H9 (cell line): Measurements from ENCODE around the gene LRCH4. TPM values are rescaled to one million over a fixed set of nuclear protein-coding genes. Genes with fewer than 3 reads are reported as not detected.

ENCODE experiments used
- DNase-seq: peaks from one replicate; pipeline ENCODE4 v3.0.0-alpha.2; 2017
- H2AFZ ChIP-seq: one replicate; pipeline ENCODE4 v1.6.1; 2013; ENCODE audit warnings: mild to moderate bottlenecking, low read length, control low read depth, moderate library complexity
- H2AK5ac ChIP-seq: 2 replicates; pipeline ENCODE4 v1.6.1; 2013; ENCODE audit warnings: low read length, control low read depth, mixed read lengths; ENCODE audit not compliant: insufficient read length
- H2BK120ac ChIP-seq: one replicate; pipeline ENCODE4 v1.6.1; 2013; ENCODE audit warnings: low read depth, mild to moderate bottlenecking, low read length, control low read depth, inconsistent platforms; ENCODE audit not compliant: poor library complexity, severe bottlenecking
- H2BK12ac ChIP-seq: 2 replicates; pipeline ENCODE4 v1.6.1; 2013; ENCODE audit warnings: low read length, control low read depth, mixed read lengths, low read depth; ENCODE audit not compliant: insufficient read length
- H2BK15ac ChIP-seq: 2 replicates; pipeline ENCODE4 v1.6.1; 2013; ENCODE audit warnings: low read depth, low read length, control low read depth
- H2BK20ac ChIP-seq: one replicate; pipeline ENCODE4 v1.6.1; 2013; ENCODE audit warnings: low read depth, mild to moderate bottlenecking, low read length, control low read depth, inconsistent platforms; ENCODE audit not compliant: poor library complexity, severe bottlenecking
- H2BK5ac ChIP-seq: 2 replicates; pipeline ENCODE4 v1.6.1; 2013; ENCODE audit warnings: low read length, control low read depth, mixed read lengths; ENCODE audit not compliant: insufficient read length
- H3K14ac ChIP-seq: 2 replicates; pipeline ENCODE4 v1.6.1; 2013; ENCODE audit warnings: low read length, control low read depth; ENCODE audit not compliant: insufficient read depth
- H3K18ac ChIP-seq: 2 replicates; pipeline ENCODE4 v1.6.1; 2013; ENCODE audit warnings: low read depth, mild to moderate bottlenecking, mixed read lengths, low read length, control low read depth; ENCODE audit not compliant: insufficient read length
- H3K23ac ChIP-seq: 2 replicates; pipeline ENCODE4 v1.6.1; 2013; ENCODE audit warnings: low read length, control low read depth, mixed read lengths, low read depth; ENCODE audit not compliant: insufficient read length
- H3K23me2 ChIP-seq: 2 replicates; pipeline ENCODE4 v1.6.1; 2013; ENCODE audit warnings: low read depth, mild to moderate bottlenecking, mixed read lengths, low read length, control low read depth; ENCODE audit not compliant: insufficient read length, poor library complexity, severe bottlenecking
- H3K27ac ChIP-seq: 2 replicates; pipeline ENCODE4 v1.5.1; 2013; ENCODE audit warnings: low read length, control low read depth, mixed read lengths, low read depth; ENCODE audit not compliant: insufficient read length
- H3K27me3 ChIP-seq: 2 replicates; pipeline ENCODE4 v1.6.1; 2013; ENCODE audit warnings: low read length, control low read depth, inconsistent platforms; ENCODE audit not compliant: insufficient read depth
- H3K4ac ChIP-seq: 2 replicates; pipeline ENCODE4 v1.6.1; 2013; ENCODE audit warnings: low read depth, mild to moderate bottlenecking, control low read depth, inconsistent platforms, low read length, moderate library complexity
- H3K4me1 ChIP-seq: 2 replicates; pipeline ENCODE4 v1.6.1; 2013; ENCODE audit warnings: low read length, control low read depth, inconsistent platforms; ENCODE audit not compliant: insufficient read depth
- H3K4me2 ChIP-seq: 2 replicates; pipeline ENCODE4 v1.6.1; 2013; ENCODE audit warnings: low read length, control low read depth, mixed read lengths; ENCODE audit not compliant: insufficient read length, insufficient read depth
- H3K56ac ChIP-seq: 2 replicates; pipeline ENCODE4 v1.6.1; 2013; ENCODE audit warnings: low read depth, mild to moderate bottlenecking, mixed read lengths, low read length, control low read depth; ENCODE audit not compliant: insufficient read length
- H3K79me1 ChIP-seq: 2 replicates; pipeline ENCODE4 v1.6.1; 2013; ENCODE audit warnings: low read depth, mild to moderate bottlenecking, moderate library complexity, low read length, control low read depth, inconsistent platforms; ENCODE audit not compliant: insufficient read depth, poor library complexity, severe bottlenecking
- H3K79me2 ChIP-seq: 2 replicates; pipeline ENCODE4 v1.6.1; 2013; ENCODE audit warnings: low read length, control low read depth, inconsistent platforms; ENCODE audit not compliant: insufficient read depth
- H3K9ac ChIP-seq: 2 replicates; pipeline ENCODE4 v1.6.1; 2013; ENCODE audit warnings: low read length, control low read depth, mixed read lengths; ENCODE audit not compliant: insufficient read length; ENCODE audit errors: extremely low read depth
- H3K9me3 ChIP-seq: one replicate; pipeline ENCODE4 v1.6.1; 2013; ENCODE audit warnings: low read depth, low read length, inconsistent platforms; ENCODE audit not compliant: control insufficient read depth
- H3T11ph ChIP-seq: one replicate; pipeline ENCODE4 v1.6.1; 2013; ENCODE audit warnings: mild to moderate bottlenecking, low read length, control low read depth, inconsistent platforms
- H4K20me1 ChIP-seq: one replicate; pipeline ENCODE4 v1.6.1; 2013; ENCODE audit not compliant: control insufficient read depth, insufficient read length, insufficient read depth
- H4K5ac ChIP-seq: 2 replicates; pipeline ENCODE4 v1.6.1; 2013; ENCODE audit warnings: low read depth, mild to moderate bottlenecking, mixed read lengths, low read length, control low read depth; ENCODE audit not compliant: insufficient read length
- H4K8ac ChIP-seq: replicated peaks from 2 replicates; pipeline ENCODE4 v1.6.1; 2013; ENCODE audit warnings: low read length, control low read depth, mixed read lengths, low read depth; ENCODE audit not compliant: insufficient read length
- H4K91ac ChIP-seq: 2 replicates; pipeline ENCODE4 v1.6.1; 2013; ENCODE audit warnings: low read depth, mild to moderate bottlenecking, moderate library complexity, mixed read lengths, low read length, control low read depth; ENCODE audit not compliant: insufficient read length
- H3K27ac Mint-ChIP-seq, 3 experiments: 2 replicates in 2 of 3; 3 replicates in 1 of 3; pipeline ENCODE4 v1.8.0; 2020 to 2021; ENCODE audit warnings: mixed read lengths in 3 of 3, mild to moderate bottlenecking in 1 of 3, moderate library complexity in 1 of 3
- H3K27me3 Mint-ChIP-seq: 2 replicates; pipeline ENCODE4 v1.8.0; 2021; ENCODE audit warnings: low read depth, mild to moderate bottlenecking, moderate library complexity, mixed read lengths
- H3K36me3 Mint-ChIP-seq, 3 experiments: 2 replicates in 2 of 3; 3 replicates in 1 of 3; pipeline ENCODE4 v1.8.0; 2020 to 2021; ENCODE audit warnings: low read depth in 3 of 3, mixed read lengths in 3 of 3; ENCODE audit not compliant: insufficient read depth in 1 of 3
- H3K4me1 Mint-ChIP-seq, 2 experiments: 2 replicates each; pipeline ENCODE4 v1.8.0; 2020; ENCODE audit warnings: mixed read lengths in 2 of 2
- H3K4me3 Mint-ChIP-seq, 2 experiments: 2 replicates in 1 of 2; 3 replicates in 1 of 2; pipeline ENCODE4 v1.8.0; 2020 to 2021; ENCODE audit warnings: mild to moderate bottlenecking in 2 of 2, mixed read lengths in 2 of 2, moderate library complexity in 1 of 2
- H3K9me3 Mint-ChIP-seq, 2 experiments: 2 replicates in 1 of 2; 3 replicates in 1 of 2; pipeline ENCODE4 v1.8.0; 2020; ENCODE audit warnings: mild to moderate bottlenecking in 2 of 2, mixed read lengths in 2 of 2, moderate library complexity in 1 of 2
- WGBS: extraction: QIAGEN DNeasy Blood & Tissue Kit; methylation state at CpG from one replicate; pipeline ENCODE4 v1.1.7; 2013; ENCODE audit warnings: missing lambda C conversion rate, low lambda C conversion rate, mixed read lengths; ENCODE audit not compliant: insufficient read length; ENCODE audit errors: extremely low coverage; 5-methylcytosine and 5-hydroxymethylcytosine counted together
- total RNA-seq: library from RNA; stranded (reverse); gene quantifications from 2 replicates; pipeline ENCODE4 v1.2.1, GENCODE V29; 2021
- TF ChIP-seq, protein P1 (sequence below): fragments of 200-600 bp; sonication (generic); conservative IDR thresholded peaks from 3 replicates; pipeline ENCODE4 v1.8.0; 2021; ENCODE audit warnings: antibody characterized with exemption, mild to moderate bottlenecking

The LRCH4 gene
- total RNA-seq, 1 experiment from 2014 or later, result 39.1 TPM

- H3K79me2 ChIP-seq, result no peaks in the 10 kb centered on the region
- no peak overlapping the region for H2BK15ac ChIP-seq
- no peaks in the 10 kb centered on the region for H3K4me1 ChIP-seq
- no peak overlapping the region for H4K5ac ChIP-seq
- DNase-seq, result no peak
- H3T11ph ChIP-seq, result no peak overlapping the region
- no peak overlapping the region for H2AFZ ChIP-seq
- no peak overlapping the region for H2BK5ac ChIP-seq
- H2BK120ac ChIP-seq, result no peak overlapping the region
- H3K23me2 ChIP-seq, result peaks cover 5% of the 10 kb centered on the region
- no peak overlapping the region for H2BK20ac ChIP-seq
- Mint-ChIP-seq H3K4me3 (no peak overlapping the region; a peak in 1 of 5 replicates), H3K4me1 (peaks cover 9 to 14% of the 10 kb centered on the region in 2 experiments), H3K27ac (no peak overlapping the region), H3K27me3 (peaks cover 30% of the 10 kb centered on the region), H3K36me3 (peaks cover 0 to 4% (median 0%) of the 10 kb centered on the region in 3 experiments; a peak in 1 of 7 replicates), H3K9me3 (no peaks in the 10 kb centered on the region)
- no peak overlapping the region for H4K8ac ChIP-seq
- no peak overlapping the region for H3K9ac ChIP-seq
- H3K4ac ChIP-seq, result no peak overlapping the region
- H3K27ac ChIP-seq, result no peak overlapping the region
- H2AK5ac ChIP-seq, result no peak overlapping the region
- no peak overlapping the region for H4K91ac ChIP-seq
- no peak overlapping the region for H2BK12ac ChIP-seq
- H3K14ac ChIP-seq, result no peak overlapping the region
- H3K56ac ChIP-seq, result no peak overlapping the region
- no peaks in the 10 kb centered on the region for H3K79me1 ChIP-seq
- TF ChIP-seq, protein P1, sequence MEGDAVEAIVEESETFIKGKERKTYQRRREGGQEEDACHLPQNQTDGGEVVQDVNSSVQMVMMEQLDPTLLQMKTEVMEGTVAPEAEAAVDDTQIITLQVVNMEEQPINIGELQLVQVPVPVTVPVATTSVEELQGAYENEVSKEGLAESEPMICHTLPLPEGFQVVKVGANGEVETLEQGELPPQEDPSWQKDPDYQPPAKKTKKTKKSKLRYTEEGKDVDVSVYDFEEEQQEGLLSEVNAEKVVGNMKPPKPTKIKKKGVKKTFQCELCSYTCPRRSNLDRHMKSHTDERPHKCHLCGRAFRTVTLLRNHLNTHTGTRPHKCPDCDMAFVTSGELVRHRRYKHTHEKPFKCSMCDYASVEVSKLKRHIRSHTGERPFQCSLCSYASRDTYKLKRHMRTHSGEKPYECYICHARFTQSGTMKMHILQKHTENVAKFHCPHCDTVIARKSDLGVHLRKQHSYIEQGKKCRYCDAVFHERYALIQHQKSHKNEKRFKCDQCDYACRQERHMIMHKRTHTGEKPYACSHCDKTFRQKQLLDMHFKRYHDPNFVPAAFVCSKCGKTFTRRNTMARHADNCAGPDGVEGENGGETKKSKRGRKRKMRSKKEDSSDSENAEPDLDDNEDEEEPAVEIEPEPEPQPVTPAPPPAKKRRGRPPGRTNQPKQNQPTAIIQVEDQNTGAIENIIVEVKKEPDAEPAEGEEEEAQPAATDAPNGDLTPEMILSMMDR, result no peak
- H3K4me2 ChIP-seq, result no peak overlapping the region
- H4K20me1 ChIP-seq, result no peaks in the 10 kb centered on the region
- H3K18ac ChIP-seq, result no peak overlapping the region
- H3K23ac ChIP-seq, result no peak overlapping the region
- H3K27me3 ChIP-seq, result peaks cover 3% of the 10 kb centered on the region; the same call in 1 of the 2 replicates
- no CpG with 5 or more reads among the region's 15 CpGs for WGBS
- H3K9me3 ChIP-seq, result no peaks in the 10 kb centered on the region
Observed at GRCh38 chr7:100623951-100624824, 38.3 kb upstream of the LRCH4 start.
